NB4 (cell line): ENCODE measurements around the gene SLC39A11.

Experiments used
- CTCF ChIP-seq: IDR thresholded peaks from one replicate; pipeline ENCODE4 v1.5.1; 2012; ENCODE audit warnings: low read depth, low read length
- MAX ChIP-seq: IDR thresholded peaks from 2 replicates; pipeline ENCODE4 v1.6.1; 2011; ENCODE audit warnings: low read depth, low read length
- MYC ChIP-seq: IDR thresholded peaks from 2 replicates; pipeline ENCODE4 v1.6.1; 2011; ENCODE audit warnings: low read depth, low read length
- POLR2A ChIP-seq: IDR thresholded peaks from 2 replicates; pipeline ENCODE4 v1.6.1; 2011; ENCODE audit warnings: mild to moderate bottlenecking; ENCODE audit not compliant: insufficient read length; ENCODE audit errors: extremely low read depth

GRCh38 chr17:72838581-72838980 lies 253.9 kb downstream of the SLC39A11 start:
- no peak for TF ChIP-seq POLR2A
- no peak for TF ChIP-seq CTCF
- TF ChIP-seq MYC = no peak
- no peak for TF ChIP-seq MAX
